Measurements from ENCODE around the gene THUMPD2. TPM values are rescaled to one million over a fixed set of nuclear protein-coding genes. Genes with fewer than 3 reads are reported as not detected.

The THUMPD2 gene
- total RNA-seq, 1 experiment from 2014 or later, result 11.3 TPM

- H3K79me2 ChIP-seq (ENCODE audit: low read depth), result no peaks in the 10 kb centered on the region
- H3K4me2 ChIP-seq, result no peak overlapping the region
- BruUV-seq (replicated peaks), result no TSS peak
- H3K27me3 ChIP-seq (ENCODE audit: insufficient read depth, low read depth), result no peaks in the 10 kb centered on the region
- intact Hi-C loops (cut with micrococcal nuclease; ENCODE audit: unreplicated experiment), result loop anchor here (2.0 to 10.0 kb wide), 2 partner anchors 101 to 183 kb away; no protein-coding TSS in a partner anchor
- H2AFZ ChIP-seq, result no peak overlapping the region
- no peaks in the 10 kb centered on the region for H3F3A ChIP-seq (ENCODE audit: insufficient read depth, low read depth)
- TF ChIP-seq EZH2 (IDR thresholded peaks at IDR 0.05; ENCODE audit: low read depth), result no peak
- H3K4me1 ChIP-seq (replicated peaks; ENCODE audit: insufficient read depth), result no peaks in the 10 kb centered on the region
- no peaks in the 10 kb centered on the region for H4K20me1 ChIP-seq (ENCODE audit: insufficient read depth)
- ChIA-PET POLR2A (ENCODE audit: unreplicated experiment) (no interaction called here), CTCF (interaction anchor here (0.6 to 0.9 kb wide), 3 partner anchors 102 to 265 kb away, joined by 3 to 4 read pairs (median 4); no protein-coding TSS in a partner anchor)
- 0 out of 2 replicates have a peak, but pooled peaks cover 2% of the 10 kb centered on the region for H3K9me3 ChIP-seq (ENCODE audit: insufficient read depth, low read depth)
- H3K4me3 ChIP-seq, result no peak overlapping the region
- no peaks in the 10 kb centered on the region for H3K9me2 ChIP-seq (ENCODE audit: insufficient read depth)
- H3K27ac ChIP-seq, result no peak overlapping the region
- H3K36me3 ChIP-seq (ENCODE audit: low read depth), result no peaks in the 10 kb centered on the region
- DNase-seq, result peak; percentile 9 to 58
Measured at GRCh38 chr2:39696101-39696553, 82.9 kb downstream of the THUMPD2 start.

- no peak overlapping the region for H3K27ac ChIP-seq
- H4K20me1 ChIP-seq (ENCODE audit: insufficient read depth), result no peaks in the 10 kb centered on the region
- intact Hi-C loops (cut with micrococcal nuclease; ENCODE audit: unreplicated experiment), result loop anchor here (10.0 kb wide), 1 partner anchor 98 kb away; no protein-coding TSS in a partner anchor
- H3K4me2 ChIP-seq, result no peak overlapping the region
- no peak for DNase-seq
- no peaks in the 10 kb centered on the region for H3K4me1 ChIP-seq (replicated peaks; ENCODE audit: insufficient read depth)
- ChIA-PET CTCF (no interaction called here), POLR2A (ENCODE audit: unreplicated experiment) (no interaction called here)
- H2AFZ ChIP-seq, result no peak overlapping the region
- BruUV-seq (replicated peaks), result no TSS peak
- H3K4me3 ChIP-seq, result no peak overlapping the region
- no peaks in the 10 kb centered on the region for H3K9me3 ChIP-seq (ENCODE audit: insufficient read depth, low read depth)
- no peak for TF ChIP-seq CTCF (conservative IDR thresholded peaks at IDR 0.05)
- TF ChIP-seq EZH2 (IDR thresholded peaks at IDR 0.05; ENCODE audit: low read depth), result no peak
- H3K9me2 ChIP-seq (ENCODE audit: insufficient read depth), result no peaks in the 10 kb centered on the region
- H3K79me2 ChIP-seq (ENCODE audit: low read depth), result no peaks in the 10 kb centered on the region
- no peaks in the 10 kb centered on the region for H3F3A ChIP-seq (ENCODE audit: insufficient read depth, low read depth)
- no peaks in the 10 kb centered on the region for H3K36me3 ChIP-seq (ENCODE audit: low read depth)
- no peaks in the 10 kb centered on the region for H3K27me3 ChIP-seq (ENCODE audit: insufficient read depth, low read depth)
Measured at GRCh38 chr2:39693245-39693644, 85.8 kb downstream of the THUMPD2 start.

GRCh38 chr2:39689876-39690275, 89.2 kb downstream of the THUMPD2 start:
- Histone ChIP-seq H3K9me3 (ENCODE audit: insufficient read depth, low read depth) (no peaks in the 10 kb centered on the region), H3K4me1 (replicated peaks; ENCODE audit: insufficient read depth) (no peaks in the 10 kb centered on the region), H3K36me3 (ENCODE audit: low read depth) (no peaks in the 10 kb centered on the region), H3K27me3 (ENCODE audit: insufficient read depth, low read depth) (no peaks in the 10 kb centered on the region), H3K9me2 (ENCODE audit: insufficient read depth) (no peaks in the 10 kb centered on the region), H3K79me2 (ENCODE audit: low read depth) (no peaks in the 10 kb centered on the region), H4K20me1 (ENCODE audit: insufficient read depth) (no peaks in the 10 kb centered on the region), H3K4me3 (no peak overlapping the region), H3K27ac (no peak overlapping the region), H3K4me2 (no peak overlapping the region), H2AFZ (no peak overlapping the region; the same call in 1 of the 2 replicates), H3F3A (ENCODE audit: insufficient read depth, low read depth) (no peaks in the 10 kb centered on the region)
- ChIA-PET POLR2A (ENCODE audit: unreplicated experiment) (interaction anchor here (0.5 to 0.7 kb wide), 2 partner anchors 121 to 245 kb away, joined by 4 to 5 read pairs; no protein-coding TSS in a partner anchor), CTCF (no interaction called here)
- no TSS peak for BruUV-seq (replicated peaks)
- intact Hi-C loops (cut with micrococcal nuclease; ENCODE audit: unreplicated experiment), result loop anchor here (10.0 kb wide), 1 partner anchor 95 kb away; no protein-coding TSS in a partner anchor
- peak in 1 of 2 experiments; percentile 6 for DNase-seq
- no peak for TF ChIP-seq CTCF (conservative IDR thresholded peaks at IDR 0.05)
- TF ChIP-seq EZH2 (IDR thresholded peaks at IDR 0.05; ENCODE audit: low read depth), result no peak
